Colon (tissue), 2 donors: ENCODE data around the gene ZNF154.
"Not testable (repeated sequence)": the region's sequence is repeated elsewhere in the genome, so short reads cannot be mapped to it uniquely, and the experiment has no call there.

Experiments used
- FAIRE-seq: peaks from 2 replicates; lab custom pipeline; 2012; peaks lifted over from hg19 to GRCh38; lab: Jason Lieb, UNC
- donor health status: control.
- donor health status: control.

Gene ZNF154

GRCh38 chr19:57708641-57709361, at the start of gene ZNF154:
TSS of gene ZNF154 (minus strand) at chr19:57709204. CDS start at chr19:57708971, 233 bp downstream.
- FAIRE-seq: no peak

- no peak for FAIRE-seq
Observed at GRCh38 chr19:57757941-57758340, 48.9 kb upstream of the ZNF154 start.

- FAIRE-seq: no peak
Observed at GRCh38 chr19:57755031-57755430, 46.0 kb upstream of the ZNF154 start.

GRCh38 chr19:57754091-57754673, 45.2 kb upstream of the ZNF154 start:
- no peak for FAIRE-seq

- FAIRE-seq: no peak
Observed at GRCh38 chr19:57748029-57748428, 39.0 kb upstream of the ZNF154 start.

GRCh38 chr19:57747472-57747807, 38.4 kb upstream of the ZNF154 start:
- FAIRE-seq: no peak

GRCh38 chr19:57746580-57747471, 37.8 kb upstream of the ZNF154 start, which contains the start of gene ZNF776:
TSS of gene ZNF776 (plus strand) at chr19:57746815. CDS start at chr19:57747059, 244 bp downstream.
- FAIRE-seq: peak; percentile 92

GRCh38 chr19:57738770-57739169, 29.8 kb upstream of the ZNF154 start:
- not testable (repeated sequence) for FAIRE-seq

- FAIRE-seq: not testable (repeated sequence)
Observed at GRCh38 chr19:57738320-57738719, 29.3 kb upstream of the ZNF154 start.

- FAIRE-seq: no peak
Observed at GRCh38 chr19:57720878-57721277, 11.9 kb upstream of the ZNF154 start.

- no peak for FAIRE-seq
Observed at GRCh38 chr19:57719901-57720519, 11.0 kb upstream of the ZNF154 start.

- FAIRE-seq: no peak
Observed at GRCh38 chr19:57719424-57719823, 10.4 kb upstream of the ZNF154 start.

- FAIRE-seq: no peak
Observed at GRCh38 chr19:57712222-57712621, 3.2 kb upstream of the ZNF154 start.

GRCh38 chr19:57709616-57710015, 612 bp upstream of the ZNF154 start:
- no peak for FAIRE-seq

GRCh38 chr19:57706346-57706745, 2.7 kb downstream of the ZNF154 start:
- no peak for FAIRE-seq

GRCh38 chr19:57701625-57702024, 7.4 kb downstream of the ZNF154 start:
- no peak for FAIRE-seq

- no peak for FAIRE-seq
Observed at GRCh38 chr19:57689750-57690149, 19.3 kb downstream of the ZNF154 start.

- FAIRE-seq: no peak
Observed at GRCh38 chr19:57688011-57688763, 20.8 kb downstream of the ZNF154 start.

- FAIRE-seq: no peak
Observed at GRCh38 chr19:57687363-57688010, 21.5 kb downstream of the ZNF154 start.

- no peak for FAIRE-seq
Observed at GRCh38 chr19:57686727-57687126, 22.3 kb downstream of the ZNF154 start.

GRCh38 chr19:57682226-57682766, 26.7 kb downstream of the ZNF154 start:
- no peak for FAIRE-seq
